GM21786 (cell line): Measurements from ENCODE around the gene CDH4.

Experiments
- ATAC-seq: cut with Tn5 transposase; IDR thresholded peaks from one replicate; pipeline ENCODE4 v1.9.1; 2021; ENCODE audit not compliant: unreplicated experiment

Gene CDH4

GRCh38 chr20:61483336-61484067 lies 231.4 kb downstream of the CDH4 start:
- no peak for ATAC-seq

- no peak for ATAC-seq
Observed at GRCh38 chr20:61486198-61486597, 234.1 kb downstream of the CDH4 start.

GRCh38 chr20:61487346-61487996 lies 235.4 kb downstream of the CDH4 start:
- ATAC-seq, result no peak

GRCh38 chr20:61487997-61488371 lies 235.9 kb downstream of the CDH4 start:
- no peak for ATAC-seq

GRCh38 chr20:61490721-61491120 lies 238.7 kb downstream of the CDH4 start:
- ATAC-seq, result no peak

- no peak for ATAC-seq
Observed at GRCh38 chr20:61492065-61492464, 240.0 kb downstream of the CDH4 start.

- no peak for ATAC-seq
Observed at GRCh38 chr20:61493798-61494305, 241.8 kb downstream of the CDH4 start.

GRCh38 chr20:61494763-61495575 lies 242.9 kb downstream of the CDH4 start:
- no peak for ATAC-seq

GRCh38 chr20:61497029-61497627 lies 245.1 kb downstream of the CDH4 start:
- no peak for ATAC-seq

GRCh38 chr20:61499859-61500554 lies 247.9 kb downstream of the CDH4 start:
- ATAC-seq, result no peak

- ATAC-seq, result no peak
Observed at GRCh38 chr20:61500791-61501321, 248.8 kb downstream of the CDH4 start.

- ATAC-seq, result no peak
Observed at GRCh38 chr20:61502433-61502832, 250.4 kb downstream of the CDH4 start.

GRCh38 chr20:61503106-61503505 lies 251.0 kb downstream of the CDH4 start:
- ATAC-seq, result no peak

- ATAC-seq, result no peak
Observed at GRCh38 chr20:61505508-61505907, 253.4 kb downstream of the CDH4 start.

GRCh38 chr20:61507778-61508177 lies 255.7 kb downstream of the CDH4 start:
- ATAC-seq, result no peak

- ATAC-seq, result no peak
Observed at GRCh38 chr20:61508301-61509096, 256.4 kb downstream of the CDH4 start.

GRCh38 chr20:61510778-61511330 lies 258.8 kb downstream of the CDH4 start:
- ATAC-seq, result no peak

- no peak for ATAC-seq
Observed at GRCh38 chr20:61512475-61512874, 260.4 kb downstream of the CDH4 start.
